SW 1271 (cell line): ENCODE data around the gene SRSF1.

Experiments used
- DNase-seq, 2 experiments: peaks; one replicate each; lab custom pipeline; 2025; lab: John Stamatoyannopoulos, UW

SRSF1 gene

GRCh38 chr17:58019039-58019438, 12.0 kb upstream of the SRSF1 start:
- no peak for DNase-seq

- DNase-seq = no peak
These were observed 3.2 kb upstream of the SRSF1 start for GRCh38 chr17:58010067-58010799.

- no peak for DNase-seq
These were observed 998 bp upstream of the SRSF1 start for GRCh38 chr17:58007781-58008706.

GRCh38 chr17:58006560-58006923, 504 bp downstream of the SRSF1 start:
- peak; percentile 51 to 61 for DNase-seq

GRCh38 chr17:58005728-58006559, 1.1 kb downstream of the SRSF1 start:
- DNase-seq = no peak

GRCh38 chr17:58005031-58005727, 1.9 kb downstream of the SRSF1 start:
- DNase-seq = peak in 1 of 2 experiments; percentile 57

GRCh38 chr17:58004060-58004459, 3.0 kb downstream of the SRSF1 start:
- DNase-seq = no peak

GRCh38 chr17:58002973-58003372, 4.1 kb downstream of the SRSF1 start:
- no peak for DNase-seq

GRCh38 chr17:58002154-58002948, 4.7 kb downstream of the SRSF1 start:
- DNase-seq = no peak

GRCh38 chr17:58001461-58002124, 5.5 kb downstream of the SRSF1 start:
- DNase-seq = no peak

- peak; percentile 43 to 70 for DNase-seq
These were observed 7.5 kb downstream of the SRSF1 start for GRCh38 chr17:57999496-58000017.

- DNase-seq = no peak
These were observed 8.0 kb downstream of the SRSF1 start for GRCh38 chr17:57999010-57999495.

- no peak for DNase-seq
These were observed 9.8 kb downstream of the SRSF1 start for GRCh38 chr17:57997085-57997809.

- DNase-seq = peak; percentile 41 to 75
These were observed 11.7 kb downstream of the SRSF1 start for GRCh38 chr17:57995076-57995956.

GRCh38 chr17:57994436-57994835, 12.6 kb downstream of the SRSF1 start:
- DNase-seq = no peak

GRCh38 chr17:57993471-57994365, 13.3 kb downstream of the SRSF1 start:
- DNase-seq = no peak

GRCh38 chr17:57991537-57991936, 15.5 kb downstream of the SRSF1 start:
- DNase-seq = no peak
